A673 (cell line): ENCODE results near the gene SH2B2. TPM values are rescaled to one million over a fixed set of nuclear protein-coding genes. Genes with fewer than 3 reads are reported as not detected.
"Not testable (repeated sequence)": the region's sequence is repeated elsewhere in the genome, so short reads cannot be mapped to it uniquely, and the experiment has no call there.

Source experiments
- BruUV-seq: library from RNA; stranded (reverse); fragments of 400-500 nt; replicated peaks from 2 replicates; lab custom pipeline; 2021; lab: Mats Ljungman, UMichigan
- CTCF ChIA-PET: fragments of 300-600 bp; sonication (Branson Sonifier 250); formaldehyde crosslinking; loops from one replicate; lab custom pipeline; 2022; ENCODE audit warnings: antibody characterized with exemption; lab: Charles Lee
- POLR2A ChIA-PET: fragments of 300-600 bp; sonication (Branson Sonifier 250); formaldehyde crosslinking; loops from one replicate; lab custom pipeline; 2022; ENCODE audit warnings: antibody characterized with exemption; ENCODE audit not compliant: low non-redundant PET; lab: Charles Lee
- DNase-seq: peaks from one replicate; pipeline ENCODE4 v3.0.0-alpha.2; 2015; ENCODE audit warnings: low spot score
- H3K27ac ChIP-seq: fragments of 200-600 bp; sonication (generic); 2 replicates; pipeline ENCODE4 v1.5.1; 2016; ENCODE audit warnings: mixed run types, low read depth, mild to moderate bottlenecking, mixed read lengths, antibody characterized with exemption, low read length; ENCODE audit not compliant: poor library complexity, severe bottlenecking
- H3K27me3 ChIP-seq: fragments of 200-600 bp; sonication (generic); replicated peaks from 2 replicates; pipeline ENCODE4 v1.6.1; 2017; ENCODE audit warnings: mixed run types, low read depth, mild to moderate bottlenecking, mixed read lengths, antibody characterized with exemption, low read length; ENCODE audit not compliant: insufficient read depth, poor library complexity
- H3K36me3 ChIP-seq: fragments of 200-600 bp; sonication (generic); 2 replicates; pipeline ENCODE4 v1.6.1; 2016; ENCODE audit warnings: mixed run types, mild to moderate bottlenecking, mixed read lengths, antibody characterized with exemption, low read length; ENCODE audit not compliant: insufficient read depth, poor library complexity, severe bottlenecking
- H3K4me1 ChIP-seq: fragments of 200-600 bp; sonication (generic); 2 replicates; pipeline ENCODE4 v1.6.1; 2017; ENCODE audit warnings: mixed run types, mild to moderate bottlenecking, mixed read lengths, antibody characterized with exemption, low read length; ENCODE audit not compliant: insufficient read depth, poor library complexity, severe bottlenecking
- H3K4me3 ChIP-seq: fragments of 200-600 bp; sonication (generic); 2 replicates; pipeline ENCODE4 v1.5.1; 2016; ENCODE audit warnings: low read depth, mixed run types, mild to moderate bottlenecking, mixed read lengths, low read length; ENCODE audit not compliant: poor library complexity, severe bottlenecking
- H3K9me3 ChIP-seq: fragments of 200-600 bp; sonication (generic); 2 replicates; pipeline ENCODE4 v1.6.1; 2016; ENCODE audit warnings: mixed run types, low read depth, mild to moderate bottlenecking, mixed read lengths, antibody characterized with exemption, low read length; ENCODE audit not compliant: poor library complexity, severe bottlenecking
- CTCF ChIP-seq: fragments of 300-800, 200-600 bp; sonication (generic); conservative IDR thresholded peaks from 2 replicates; pipeline ENCODE4 v1.5.1; 2017; ENCODE audit warnings: low read depth, mild to moderate bottlenecking, antibody characterized with exemption, low read length, moderate library complexity, mixed read lengths
- EZH2 ChIP-seq: fragments of 200-600 bp; sonication (generic); IDR thresholded peaks from 2 replicates; pipeline ENCODE4 v1.6.1; 2017; ENCODE audit warnings: borderline replicate concordance, low read depth, mild to moderate bottlenecking, mixed read lengths, antibody characterized with exemption, low read length; ENCODE audit not compliant: poor library complexity, severe bottlenecking
- intact Hi-C: fragments of 100-400 bp; cut with micrococcal nuclease; formaldehyde crosslinking; loops from one replicate; pipeline ENCODE4 v1.10.0; 2022; ENCODE audit not compliant: unreplicated experiment
- total RNA-seq: library from RNA; stranded (reverse); gene quantifications from 2 replicates; pipeline ENCODE4 v1.2.3, GENCODE V29; 2021

SH2B2 gene
- total RNA-seq, 1 experiment from 2014 or later = 8.6 TPM

- BruUV-seq = no TSS peak
- H3K27me3 ChIP-seq = no peaks in the 10 kb centered on the region
- peaks cover 4% of the 10 kb centered on the region for H3K4me1 ChIP-seq
- intact Hi-C loops = no loop called here
- ChIA-PET POLR2A (no interaction called here), CTCF (no interaction called here)
- H3K27ac ChIP-seq = no peak overlapping the region
- no peaks in the 10 kb centered on the region for H3K36me3 ChIP-seq
- no peak for TF ChIP-seq EZH2
- no peak for TF ChIP-seq CTCF
- no peak overlapping the region for H3K4me3 ChIP-seq
- no peaks in the 10 kb centered on the region for H3K9me3 ChIP-seq
- no peak for DNase-seq
Observed at GRCh38 chr7:102296514-102296913, 9.8 kb downstream of the SH2B2 start.

GRCh38 chr7:102297487-102298218 lies 11.0 kb downstream of the SH2B2 start:
- no peak for TF ChIP-seq CTCF
- no peak for TF ChIP-seq EZH2
- H3K4me1 ChIP-seq = peaks cover 3% of the 10 kb centered on the region
- H3K4me3 ChIP-seq = no peak overlapping the region
- ChIA-PET POLR2A (interaction anchor here (0.6 kb wide), 1 partner anchor 16 kb away, joined by 12 read pairs; no protein-coding TSS in a partner anchor), CTCF (no interaction called here)
- no peaks in the 10 kb centered on the region for H3K9me3 ChIP-seq
- intact Hi-C loops = no loop called here
- H3K36me3 ChIP-seq = no peaks in the 10 kb centered on the region
- H3K27ac ChIP-seq = no peak overlapping the region
- no peaks in the 10 kb centered on the region for H3K27me3 ChIP-seq
- no TSS peak for BruUV-seq
- DNase-seq = no peak

GRCh38 chr7:102300643-102301221 lies 14.1 kb downstream of the SH2B2 start:
- DNase-seq = no peak
- H3K4me3 ChIP-seq = no peak overlapping the region
- intact Hi-C loops = no loop called here
- ChIA-PET POLR2A (no interaction called here), CTCF (no interaction called here)
- H3K4me1 ChIP-seq = no peaks in the 10 kb centered on the region
- TF ChIP-seq CTCF (no peak), EZH2 (no peak)
- H3K36me3 ChIP-seq = no peaks in the 10 kb centered on the region
- no peaks in the 10 kb centered on the region for H3K27me3 ChIP-seq
- no peak overlapping the region for H3K27ac ChIP-seq
- H3K9me3 ChIP-seq = no peaks in the 10 kb centered on the region
- no TSS peak for BruUV-seq

GRCh38 chr7:102301367-102301766 lies 14.7 kb downstream of the SH2B2 start:
- H3K4me1 ChIP-seq = not testable (repeated sequence)

More at GRCh38 chr7:102301367-102301766, 14.7 kb downstream of the SH2B2 start:
- H3K36me3 ChIP-seq, H3K9me3 ChIP-seq, H3K4me3 ChIP-seq, BruUV-seq, H3K27me3 ChIP-seq, DNase-seq, H3K27ac ChIP-seq, CTCF ChIA-PET, intact Hi-C loops, POLR2A ChIA-PET: not testable (repeated sequence)
